H1 (cell line): ENCODE results near the gene USH2A. TPM values are rescaled to one million over a fixed set of nuclear protein-coding genes. Genes with fewer than 3 reads are reported as not detected.

Experiments used
- CBX5 ChIP-seq: fragments of 300-800, 300-1000 bp; sonication (generic); IDR thresholded peaks from 2 replicates; pipeline ENCODE4 v1.7.1; 2016; ENCODE audit warnings: antibody characterized with exemption, low read length, low read depth
- CHD1 ChIP-seq: IDR thresholded peaks from 2 replicates; pipeline ENCODE4 v1.6.1; 2012; ENCODE audit warnings: low read depth, low read length, improper control_type of control experiment
- GTF2F1 ChIP-seq: IDR thresholded peaks from 2 replicates; pipeline ENCODE4 v1.6.1; 2012; ENCODE audit warnings: low read depth, low read length, improper control_type of control experiment, borderline replicate concordance
- KDM4A ChIP-seq: IDR thresholded peaks from one replicate; pipeline ENCODE4 v1.7.1; 2012; ENCODE audit warnings: low read depth, mild to moderate bottlenecking, moderate library complexity, low read length, inconsistent platforms; ENCODE audit not compliant: severe bottlenecking
- PHF8 ChIP-seq: fragments of 200-600 bp; sonication (generic); conservative IDR thresholded peaks from 2 replicates; pipeline ENCODE4 v1.7.1; 2012; ENCODE audit warnings: low read depth, mild to moderate bottlenecking, inconsistent platforms, low read length, moderate library complexity
- RBBP5 ChIP-seq: IDR thresholded peaks from 2 replicates; pipeline ENCODE4 v1.7.1; 2012; ENCODE audit warnings: low read depth, mild to moderate bottlenecking, inconsistent platforms, low read length, moderate library complexity, borderline replicate concordance
- SIX5 ChIP-seq: IDR thresholded peaks from 2 replicates; pipeline ENCODE4 v1.6.1; 2011; ENCODE audit warnings: mild to moderate bottlenecking, low read depth, low read length
- SP2 ChIP-seq: IDR thresholded peaks from 2 replicates; pipeline ENCODE4 v1.6.1; 2012; ENCODE audit warnings: mild to moderate bottlenecking, low read length, inconsistent platforms
- SP4 ChIP-seq: IDR thresholded peaks from 2 replicates; pipeline ENCODE4 v1.6.1; 2012; ENCODE audit warnings: low read length, inconsistent platforms
- polyA plus RNA-seq, 7 experiments: library from polyadenylated mRNA; depleted of rRNA in 3 of 7; stranded (reverse) in 5 of 7; unstranded in 2 of 7; fragments of >200 nt in 5 of 7; fragments of 200-250 nt in 2 of 7; gene quantifications; 1 replicate in 5 of 7; 2 replicates in 1 of 7; 4 replicates in 1 of 7; pipeline versions ENCODE4 v1.2.1 to v1.2.3, GENCODE V29; 2011 to 2013; ENCODE audit warnings: missing spikeins in 2 of 7, mixed read lengths in 2 of 7
- total RNA-seq: library from RNA; stranded (reverse); fragmentation: NEBNext Ultra II Directional; extraction: Animal tissue kit (Norgen Biotek cat#: 25700); gene quantifications from 2 replicates; pipeline ENCODE4 v1.2.1, GENCODE V29; 2021
- TF ChIP-seq, protein P1 (sequence below): fragments of 300-600 bp; sonication (generic); IDR thresholded peaks from 2 replicates; pipeline ENCODE4 v1.7.1; 2012; ENCODE audit warnings: low read length, moderate library complexity, mild to moderate bottlenecking, inconsistent platforms; ENCODE audit not compliant: insufficient replicate concordance
- TF ChIP-seq, protein P2 (sequence below): IDR thresholded peaks from 2 replicates; pipeline ENCODE4 v1.6.1; 2012; ENCODE audit warnings: inconsistent platforms

Gene USH2A
- total and polyA plus RNA-seq, 2 of the 8 experiments (the other 6 are each of a cell fraction or from before 2014, with no cell fraction given): 0.02 to 0.17 TPM

- TF ChIP-seq, protein P1, sequence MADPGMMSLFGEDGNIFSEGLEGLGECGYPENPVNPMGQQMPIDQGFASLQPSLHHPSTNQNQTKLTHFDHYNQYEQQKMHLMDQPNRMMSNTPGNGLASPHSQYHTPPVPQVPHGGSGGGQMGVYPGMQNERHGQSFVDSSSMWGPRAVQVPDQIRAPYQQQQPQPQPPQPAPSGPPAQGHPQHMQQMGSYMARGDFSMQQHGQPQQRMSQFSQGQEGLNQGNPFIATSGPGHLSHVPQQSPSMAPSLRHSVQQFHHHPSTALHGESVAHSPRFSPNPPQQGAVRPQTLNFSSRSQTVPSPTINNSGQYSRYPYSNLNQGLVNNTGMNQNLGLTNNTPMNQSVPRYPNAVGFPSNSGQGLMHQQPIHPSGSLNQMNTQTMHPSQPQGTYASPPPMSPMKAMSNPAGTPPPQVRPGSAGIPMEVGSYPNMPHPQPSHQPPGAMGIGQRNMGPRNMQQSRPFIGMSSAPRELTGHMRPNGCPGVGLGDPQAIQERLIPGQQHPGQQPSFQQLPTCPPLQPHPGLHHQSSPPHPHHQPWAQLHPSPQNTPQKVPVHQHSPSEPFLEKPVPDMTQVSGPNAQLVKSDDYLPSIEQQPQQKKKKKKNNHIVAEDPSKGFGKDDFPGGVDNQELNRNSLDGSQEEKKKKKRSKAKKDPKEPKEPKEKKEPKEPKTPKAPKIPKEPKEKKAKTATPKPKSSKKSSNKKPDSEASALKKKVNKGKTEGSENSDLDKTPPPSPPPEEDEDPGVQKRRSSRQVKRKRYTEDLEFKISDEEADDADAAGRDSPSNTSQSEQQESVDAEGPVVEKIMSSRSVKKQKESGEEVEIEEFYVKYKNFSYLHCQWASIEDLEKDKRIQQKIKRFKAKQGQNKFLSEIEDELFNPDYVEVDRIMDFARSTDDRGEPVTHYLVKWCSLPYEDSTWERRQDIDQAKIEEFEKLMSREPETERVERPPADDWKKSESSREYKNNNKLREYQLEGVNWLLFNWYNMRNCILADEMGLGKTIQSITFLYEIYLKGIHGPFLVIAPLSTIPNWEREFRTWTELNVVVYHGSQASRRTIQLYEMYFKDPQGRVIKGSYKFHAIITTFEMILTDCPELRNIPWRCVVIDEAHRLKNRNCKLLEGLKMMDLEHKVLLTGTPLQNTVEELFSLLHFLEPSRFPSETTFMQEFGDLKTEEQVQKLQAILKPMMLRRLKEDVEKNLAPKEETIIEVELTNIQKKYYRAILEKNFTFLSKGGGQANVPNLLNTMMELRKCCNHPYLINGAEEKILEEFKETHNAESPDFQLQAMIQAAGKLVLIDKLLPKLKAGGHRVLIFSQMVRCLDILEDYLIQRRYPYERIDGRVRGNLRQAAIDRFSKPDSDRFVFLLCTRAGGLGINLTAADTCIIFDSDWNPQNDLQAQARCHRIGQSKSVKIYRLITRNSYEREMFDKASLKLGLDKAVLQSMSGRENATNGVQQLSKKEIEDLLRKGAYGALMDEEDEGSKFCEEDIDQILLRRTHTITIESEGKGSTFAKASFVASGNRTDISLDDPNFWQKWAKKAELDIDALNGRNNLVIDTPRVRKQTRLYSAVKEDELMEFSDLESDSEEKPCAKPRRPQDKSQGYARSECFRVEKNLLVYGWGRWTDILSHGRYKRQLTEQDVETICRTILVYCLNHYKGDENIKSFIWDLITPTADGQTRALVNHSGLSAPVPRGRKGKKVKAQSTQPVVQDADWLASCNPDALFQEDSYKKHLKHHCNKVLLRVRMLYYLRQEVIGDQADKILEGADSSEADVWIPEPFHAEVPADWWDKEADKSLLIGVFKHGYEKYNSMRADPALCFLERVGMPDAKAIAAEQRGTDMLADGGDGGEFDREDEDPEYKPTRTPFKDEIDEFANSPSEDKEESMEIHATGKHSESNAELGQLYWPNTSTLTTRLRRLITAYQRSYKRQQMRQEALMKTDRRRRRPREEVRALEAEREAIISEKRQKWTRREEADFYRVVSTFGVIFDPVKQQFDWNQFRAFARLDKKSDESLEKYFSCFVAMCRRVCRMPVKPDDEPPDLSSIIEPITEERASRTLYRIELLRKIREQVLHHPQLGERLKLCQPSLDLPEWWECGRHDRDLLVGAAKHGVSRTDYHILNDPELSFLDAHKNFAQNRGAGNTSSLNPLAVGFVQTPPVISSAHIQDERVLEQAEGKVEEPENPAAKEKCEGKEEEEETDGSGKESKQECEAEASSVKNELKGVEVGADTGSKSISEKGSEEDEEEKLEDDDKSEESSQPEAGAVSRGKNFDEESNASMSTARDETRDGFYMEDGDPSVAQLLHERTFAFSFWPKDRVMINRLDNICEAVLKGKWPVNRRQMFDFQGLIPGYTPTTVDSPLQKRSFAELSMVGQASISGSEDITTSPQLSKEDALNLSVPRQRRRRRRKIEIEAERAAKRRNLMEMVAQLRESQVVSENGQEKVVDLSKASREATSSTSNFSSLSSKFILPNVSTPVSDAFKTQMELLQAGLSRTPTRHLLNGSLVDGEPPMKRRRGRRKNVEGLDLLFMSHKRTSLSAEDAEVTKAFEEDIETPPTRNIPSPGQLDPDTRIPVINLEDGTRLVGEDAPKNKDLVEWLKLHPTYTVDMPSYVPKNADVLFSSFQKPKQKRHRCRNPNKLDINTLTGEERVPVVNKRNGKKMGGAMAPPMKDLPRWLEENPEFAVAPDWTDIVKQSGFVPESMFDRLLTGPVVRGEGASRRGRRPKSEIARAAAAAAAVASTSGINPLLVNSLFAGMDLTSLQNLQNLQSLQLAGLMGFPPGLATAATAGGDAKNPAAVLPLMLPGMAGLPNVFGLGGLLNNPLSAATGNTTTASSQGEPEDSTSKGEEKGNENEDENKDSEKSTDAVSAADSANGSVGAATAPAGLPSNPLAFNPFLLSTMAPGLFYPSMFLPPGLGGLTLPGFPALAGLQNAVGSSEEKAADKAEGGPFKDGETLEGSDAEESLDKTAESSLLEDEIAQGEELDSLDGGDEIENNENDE: no peak
- TF ChIP-seq RBBP5 (no peak), SP2 (no peak), PHF8 (no peak), CHD1 (no peak), CBX5 (no peak), SP4 (no peak), GTF2F1 (no peak), SIX5 (no peak), KDM4A (no peak)
- TF ChIP-seq, protein P2, sequence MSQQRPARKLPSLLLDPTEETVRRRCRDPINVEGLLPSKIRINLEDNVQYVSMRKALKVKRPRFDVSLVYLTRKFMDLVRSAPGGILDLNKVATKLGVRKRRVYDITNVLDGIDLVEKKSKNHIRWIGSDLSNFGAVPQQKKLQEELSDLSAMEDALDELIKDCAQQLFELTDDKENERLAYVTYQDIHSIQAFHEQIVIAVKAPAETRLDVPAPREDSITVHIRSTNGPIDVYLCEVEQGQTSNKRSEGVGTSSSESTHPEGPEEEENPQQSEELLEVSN: no peak
Measured at GRCh38 chr1:216184126-216184680, 239.0 kb downstream of the USH2A start (continued).
